Measurements from ENCODE around the gene FTO.

GRCh38 chr16:54052271-54052670, 348.3 kb downstream of the FTO start:
- TF ChIP-seq GATA2 (IDR thresholded peaks at IDR 0.05; ENCODE audit: low read depth, low read length) (no peak), GATA3 (IDR thresholded peaks at IDR 0.05; ENCODE audit: low read depth, low read length) (no peak)
